ENCODE data around the gene WDR64.
A peak's percentile ranks its signal among the peaks of the same experiment; 100 is the strongest.
"Not testable (repeated sequence)": the region's sequence is repeated elsewhere in the genome, so short reads cannot be mapped to it uniquely, and the experiment has no call there.

WDR64 gene

DNA sequence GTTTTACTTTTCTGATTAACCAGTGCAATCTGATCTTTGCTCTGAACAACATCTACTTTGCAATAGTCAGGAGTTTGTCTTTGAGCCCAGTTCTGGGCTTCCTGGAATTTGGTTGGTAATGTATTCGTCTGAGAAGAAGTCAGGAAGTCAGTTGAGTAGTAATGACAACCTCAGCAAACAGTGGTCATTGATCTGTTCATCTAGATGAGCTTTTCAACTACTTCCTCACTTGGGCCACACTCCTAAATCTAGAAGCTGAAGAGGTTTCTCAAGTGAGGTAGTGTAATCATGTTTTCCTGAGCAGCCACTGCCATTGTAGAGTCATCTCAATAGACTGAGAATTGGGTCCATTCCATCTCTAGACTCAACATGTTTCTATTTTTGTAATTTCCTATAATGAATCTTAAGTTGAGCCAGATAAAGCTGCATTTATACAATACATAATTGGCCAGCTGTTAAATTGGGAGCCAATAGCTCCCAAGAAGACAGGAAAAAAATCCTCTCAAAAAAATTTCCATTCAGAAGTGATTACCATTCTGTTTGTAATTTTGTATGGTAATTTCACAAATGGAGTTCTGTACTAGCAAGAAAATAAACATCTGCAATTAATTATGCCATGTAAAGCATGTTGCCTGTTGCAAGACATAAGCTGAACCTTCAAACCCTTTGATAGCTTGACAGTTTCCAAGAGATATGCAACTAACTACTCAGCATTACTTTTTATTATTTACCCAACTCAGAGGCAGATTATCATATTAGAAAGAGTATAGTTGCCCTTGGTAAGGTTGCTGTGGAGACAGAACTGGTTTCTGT, 49.6 kb downstream of the WDR64 start:
- peak; percentile 91 for DNase-seq (ENCODE audit: low read depth)

DNA sequence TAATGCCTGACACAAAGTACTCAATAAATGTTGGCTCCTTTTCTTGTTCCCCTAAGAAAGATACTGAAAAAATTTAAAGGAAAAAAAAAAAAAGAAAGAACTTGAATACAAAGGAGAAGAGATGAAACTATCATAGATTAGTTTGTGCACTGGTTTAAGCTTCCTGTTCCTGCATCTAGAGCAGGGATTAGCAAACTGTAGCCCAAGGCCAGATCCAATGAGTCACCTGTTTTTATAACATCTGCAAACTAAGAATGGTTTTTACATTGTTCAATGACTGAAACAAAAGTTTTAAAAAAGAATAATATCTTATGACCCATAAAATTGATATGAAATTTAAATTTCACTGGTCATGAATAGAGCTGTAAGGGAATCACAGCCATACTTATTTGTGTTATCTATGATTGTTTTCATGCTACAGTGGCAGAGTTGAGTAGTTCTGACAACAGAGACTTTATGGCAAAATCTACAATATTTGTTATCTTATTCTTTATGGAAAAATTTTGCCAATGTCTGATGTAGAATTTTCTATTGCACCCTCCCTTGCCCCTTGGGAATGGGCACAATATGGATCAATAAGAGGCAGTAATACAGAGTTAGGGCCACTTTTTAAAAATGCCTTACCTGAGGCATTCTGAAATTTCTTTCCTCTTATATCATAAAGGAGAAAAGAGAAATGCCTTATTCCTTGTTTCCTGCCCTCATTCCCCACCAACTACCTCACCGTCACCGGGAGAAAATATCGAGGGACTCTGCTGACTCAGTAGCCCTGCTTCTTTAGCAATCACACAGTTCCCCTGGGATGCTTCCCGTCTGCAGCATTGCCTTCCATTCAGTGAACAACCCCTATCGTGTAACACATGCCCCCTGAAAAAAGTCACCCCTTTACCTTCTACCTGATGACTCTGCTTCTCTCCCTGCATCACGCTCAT, 50.6 kb downstream of the WDR64 start:
- peak; percentile 68 for DNase-seq (ENCODE audit: low read depth)

DNA sequence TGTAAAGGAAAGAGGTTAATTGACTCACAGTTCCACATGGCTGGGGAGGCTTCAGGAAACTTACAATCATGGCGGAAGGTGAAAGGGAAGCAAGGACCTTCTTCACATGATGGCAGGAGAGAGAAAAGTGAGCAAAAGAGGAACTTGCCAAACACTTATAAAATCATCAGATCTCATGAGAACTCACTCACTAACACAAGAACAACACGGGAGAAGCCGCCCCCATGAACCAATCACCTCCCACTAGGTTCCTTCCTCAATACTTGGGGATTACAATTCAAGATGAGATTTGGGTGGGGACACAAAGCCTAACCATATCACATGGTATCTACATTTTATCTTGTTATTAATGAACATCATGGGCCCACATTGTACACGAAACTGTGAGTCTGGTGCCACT, 51.7 kb downstream of the WDR64 start:
- DNase-seq (ENCODE audit: low read depth), result not testable (repeated sequence)

DNA sequence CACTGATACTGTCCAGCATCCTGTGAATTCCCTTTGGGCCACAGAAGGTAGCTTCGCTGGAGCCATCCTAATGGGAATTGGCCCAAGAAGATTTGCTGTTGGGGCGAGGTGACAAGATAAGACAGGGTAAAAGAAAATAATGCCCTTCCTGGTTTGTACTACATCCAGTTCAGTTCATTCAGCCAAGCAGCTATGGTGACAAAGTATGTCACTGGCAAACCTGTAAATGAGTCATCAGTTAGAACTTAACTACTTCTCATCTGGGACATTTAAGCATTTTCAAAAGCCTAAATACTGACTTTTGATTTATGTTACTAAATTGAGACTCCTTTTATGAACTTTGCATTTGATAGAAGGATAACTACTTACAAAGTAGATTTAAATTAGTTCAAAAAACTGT, 54.2 kb downstream of the WDR64 start:
- DNase-seq (ENCODE audit: low read depth), result peak; percentile 5

DNA sequence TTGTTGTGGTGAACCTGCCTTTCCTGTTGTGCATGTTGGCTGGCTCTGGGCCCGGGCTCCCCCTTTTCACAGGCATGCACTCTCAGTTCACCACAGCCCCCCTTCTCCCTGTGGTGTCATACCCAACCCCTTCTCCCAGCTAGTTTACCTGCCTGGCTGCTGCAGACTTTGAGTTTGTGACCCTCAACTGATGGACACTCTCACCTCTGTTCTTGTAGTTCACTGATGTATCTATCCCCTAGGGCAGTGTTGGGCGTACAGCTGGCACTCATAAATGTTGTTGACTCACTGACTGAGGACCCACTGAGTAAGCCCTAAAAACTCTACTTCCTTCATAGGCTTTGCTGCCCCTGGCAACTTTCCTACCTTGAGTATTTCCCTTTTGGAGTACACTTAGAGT, 54.9 kb downstream of the WDR64 start:
- DNase-seq (ENCODE audit: low read depth), result peak; percentile 47

DNA sequence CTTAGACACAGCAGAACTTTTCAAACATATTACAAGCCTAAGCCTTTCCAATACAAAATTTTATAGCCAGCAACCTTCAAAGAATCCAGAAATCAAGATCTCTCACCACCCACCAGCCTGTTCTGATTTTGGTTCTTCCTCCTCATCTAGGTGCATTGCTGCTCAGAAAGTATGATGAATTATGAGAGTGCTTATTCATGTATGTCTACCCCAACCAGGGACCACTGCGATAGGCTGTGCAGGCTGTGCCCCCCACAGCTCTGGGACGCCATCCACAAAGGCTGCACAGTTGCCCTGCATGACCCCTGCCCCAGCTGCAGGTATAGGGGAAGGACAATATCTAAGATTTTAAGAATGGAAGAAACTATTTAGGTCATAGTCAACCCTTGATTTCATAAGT, 55.4 kb downstream of the WDR64 start:
- no peak for DNase-seq (ENCODE audit: low read depth)

DNA sequence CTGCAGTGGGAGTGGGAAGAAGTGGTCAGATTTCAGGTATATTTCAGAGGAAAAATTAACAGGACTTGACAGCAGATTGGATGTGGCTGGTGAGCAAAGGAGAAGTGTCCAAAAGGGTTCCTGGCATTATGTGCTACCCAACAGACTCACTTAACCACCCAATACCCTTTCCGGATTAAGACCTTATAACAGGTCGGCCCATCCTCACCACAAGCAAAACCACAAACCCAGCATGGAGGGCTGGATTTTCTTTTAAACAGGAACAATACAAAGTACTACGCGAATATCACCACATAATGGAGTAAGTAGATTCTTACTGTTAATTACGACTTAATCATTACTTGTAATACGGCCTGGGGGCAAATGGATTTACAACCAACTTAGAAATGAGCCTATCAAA, 59.2 kb downstream of the WDR64 start:
- no peak for DNase-seq (ENCODE audit: low read depth)

DNA sequence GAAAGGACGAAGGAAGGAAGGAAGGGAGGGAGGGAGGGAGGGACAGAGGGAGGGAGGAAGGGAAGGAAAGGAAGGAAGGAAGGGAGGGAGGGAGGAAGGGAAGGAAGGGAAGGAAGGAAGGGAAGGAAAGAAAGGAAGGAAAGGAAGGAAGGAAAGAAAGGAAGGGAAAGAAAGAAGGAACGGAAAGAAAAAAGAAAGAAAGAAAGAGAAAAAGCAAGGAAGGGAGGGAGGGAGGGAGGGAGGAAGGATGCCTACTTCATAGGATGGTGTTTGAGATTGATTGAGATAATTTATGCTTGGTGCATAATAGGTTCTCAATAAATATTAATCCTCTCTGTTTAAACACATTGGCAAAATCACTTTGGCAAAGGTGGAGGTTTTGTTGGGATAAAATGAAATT, 61.2 kb downstream of the WDR64 start:
- no peak for DNase-seq (ENCODE audit: low read depth)

DNA sequence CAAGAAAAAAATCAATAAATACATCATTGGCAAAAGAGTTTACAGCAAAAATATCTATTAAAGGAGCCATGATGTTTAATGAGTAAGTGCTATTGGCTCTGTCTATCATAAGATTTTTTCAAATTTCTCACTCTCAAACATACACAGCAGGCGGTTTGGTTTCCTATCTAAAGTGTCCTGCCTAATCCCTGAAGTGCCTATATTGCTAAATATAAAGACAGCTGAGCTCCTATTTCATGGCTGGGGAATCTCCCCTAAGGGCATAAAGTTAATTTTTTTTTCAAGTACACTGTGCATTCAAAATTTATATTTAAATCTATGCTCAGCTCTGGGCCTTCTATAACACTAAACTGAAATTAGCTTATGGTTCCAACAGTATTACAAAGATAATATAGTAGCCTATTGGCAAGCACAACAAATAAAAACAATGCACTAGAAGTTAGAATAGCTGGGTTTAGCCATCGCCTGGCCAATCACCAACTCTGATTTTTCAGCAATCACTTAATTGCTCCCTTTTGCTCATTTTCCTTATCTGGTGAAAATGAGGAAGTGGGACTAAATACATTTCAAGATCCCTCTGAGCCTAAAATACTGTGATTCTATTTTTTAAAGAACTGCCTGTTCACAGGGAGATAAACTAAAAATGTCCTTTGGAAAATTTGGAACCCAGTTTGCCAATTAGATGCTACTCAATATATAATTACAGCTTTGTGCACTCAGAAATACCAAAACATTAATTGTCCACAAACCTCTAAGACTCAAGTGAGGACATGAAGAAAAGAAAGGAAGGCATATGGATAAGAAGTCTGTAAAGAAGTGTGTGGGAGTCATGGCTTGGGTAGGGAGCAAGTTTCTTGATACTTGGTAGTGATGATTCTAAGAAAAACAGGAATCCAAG, 62.5 kb downstream of the WDR64 start:
- DNase-seq (ENCODE audit: low read depth), result no peak

DNA sequence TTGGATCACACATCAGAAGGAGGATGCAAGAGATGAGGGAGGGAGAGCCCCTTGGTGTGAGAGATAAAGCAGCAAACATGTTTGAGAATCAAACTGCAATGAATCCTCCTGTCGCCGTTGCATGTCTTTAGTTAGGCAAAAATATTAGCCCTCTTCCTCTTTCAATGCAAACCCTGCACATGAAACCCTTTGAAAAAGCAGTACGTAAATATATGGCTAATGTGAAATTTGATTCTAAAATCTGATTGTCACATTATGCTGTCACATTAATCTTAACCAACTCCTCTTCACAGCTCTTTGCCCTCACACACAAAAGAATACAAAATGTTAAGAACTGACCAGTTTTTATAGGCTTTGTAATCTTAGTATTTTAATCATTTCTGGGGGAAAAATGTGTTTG, 63.4 kb downstream of the WDR64 start:
- no peak for DNase-seq (ENCODE audit: low read depth)

DNA sequence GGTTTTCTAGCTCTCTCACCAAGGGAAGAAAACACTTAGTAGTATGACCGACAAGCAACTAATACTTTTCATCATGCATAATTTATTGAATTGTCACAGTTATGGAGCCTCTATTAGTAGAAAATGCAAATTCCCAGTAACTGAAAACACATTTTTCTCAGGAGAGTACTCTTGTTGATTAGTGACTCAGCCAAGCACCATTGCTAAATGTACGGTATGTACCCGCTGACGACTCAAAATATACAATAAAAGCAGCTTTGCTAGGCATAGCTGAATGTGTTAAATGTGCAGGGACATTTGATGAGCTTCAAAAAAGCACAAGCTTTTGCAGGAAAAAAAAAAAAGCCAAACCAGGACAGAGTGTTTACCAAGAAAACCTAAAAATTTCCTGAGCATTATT, 63.9 kb downstream of the WDR64 start:
- DNase-seq (ENCODE audit: low read depth), result peak; percentile 96

DNA sequence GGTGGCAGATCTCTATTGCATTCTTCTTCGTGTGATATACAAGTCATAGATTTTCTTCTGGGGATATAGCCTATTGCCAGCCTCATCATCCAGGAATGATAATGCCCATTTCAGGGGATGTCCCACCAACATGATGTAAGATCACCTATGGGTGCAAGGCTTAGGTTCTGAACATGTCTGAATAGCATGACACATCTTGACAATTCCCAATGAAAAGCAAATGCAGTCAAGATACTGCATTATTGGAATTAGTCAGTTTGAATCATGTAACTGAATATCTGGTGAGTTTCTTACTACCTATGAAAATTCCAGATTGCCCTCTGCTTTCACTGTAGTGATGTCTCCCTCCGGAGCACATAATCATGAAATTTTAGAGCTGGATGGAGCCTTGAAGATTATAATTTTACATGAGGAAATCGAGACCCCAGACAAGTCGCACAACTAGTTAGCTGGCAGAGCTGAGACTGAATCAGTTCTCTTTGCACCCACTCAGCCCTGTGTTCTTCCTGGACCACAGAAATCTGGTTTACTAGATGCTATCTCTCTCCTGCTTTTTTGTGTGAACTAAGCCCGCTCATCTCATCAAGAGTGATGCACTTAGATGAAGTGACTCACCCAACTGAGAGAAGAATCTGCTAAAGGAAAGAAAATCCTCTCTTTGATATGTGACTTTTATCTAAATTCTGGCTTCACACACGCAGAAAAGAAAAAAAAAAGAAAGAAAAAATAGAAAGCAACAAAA, 65.0 kb downstream of the WDR64 start:
- no peak for DNase-seq (ENCODE audit: low read depth)

DNA sequence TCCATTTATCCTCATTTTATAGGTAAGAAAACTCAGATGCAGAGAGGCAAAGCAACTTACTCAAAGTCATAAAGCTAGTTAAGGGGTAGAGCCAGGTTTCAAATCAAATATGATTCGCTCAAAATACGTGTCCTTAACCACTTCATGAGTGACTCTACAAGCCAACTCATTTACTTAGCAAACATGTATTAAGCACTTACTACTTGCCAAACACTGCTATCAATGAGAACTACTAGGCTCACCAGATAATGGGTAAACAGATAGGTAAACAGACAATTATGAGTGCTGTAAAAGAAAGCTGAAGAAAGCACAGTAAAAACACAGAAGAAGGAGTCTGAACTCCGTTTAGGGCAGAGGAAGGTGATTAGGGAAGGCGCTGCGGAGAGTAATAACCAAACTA, 65.9 kb downstream of the WDR64 start:
- no peak for DNase-seq (ENCODE audit: low read depth)

DNA sequence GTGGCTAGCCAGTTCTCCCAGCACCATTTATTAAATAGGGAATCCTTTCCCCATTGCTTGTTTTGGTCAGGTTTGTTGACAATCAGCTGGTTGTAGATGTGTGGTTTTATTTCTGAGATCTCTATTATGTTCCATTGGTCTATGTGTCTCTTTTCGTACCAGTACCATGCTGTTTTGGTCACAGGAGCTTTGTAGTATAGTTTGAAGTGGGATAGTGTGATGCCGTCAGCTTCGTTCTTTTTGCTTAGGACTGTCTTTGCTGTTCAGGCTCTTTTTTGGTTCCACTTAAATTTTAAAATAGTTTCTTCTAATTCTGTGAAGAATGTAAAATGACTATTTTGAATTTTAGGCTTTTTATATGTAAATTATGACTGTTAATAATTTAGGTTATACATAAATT, 68.9 kb downstream of the WDR64 start:
- DNase-seq (ENCODE audit: low read depth), result no peak

DNA sequence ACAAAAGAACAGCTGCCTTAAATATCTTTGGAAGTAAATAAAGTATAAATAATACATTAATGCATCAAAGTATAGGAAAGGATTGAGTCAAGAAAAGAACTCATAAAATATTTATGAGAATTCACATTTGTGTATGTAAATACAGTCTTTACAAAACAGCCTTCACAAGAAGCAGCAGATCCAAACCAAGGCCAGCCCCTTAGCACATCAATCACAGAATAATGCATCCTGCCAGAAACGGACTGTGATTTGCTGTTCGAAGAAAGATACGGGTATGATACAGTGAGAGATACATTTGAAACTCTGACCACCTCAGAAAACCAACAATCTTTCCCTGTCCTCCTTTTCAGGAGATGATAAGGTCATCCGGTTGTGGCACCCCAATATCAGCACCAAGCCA, 70.9 kb downstream of the WDR64 start:
- no peak for DNase-seq (ENCODE audit: low read depth)

DNA sequence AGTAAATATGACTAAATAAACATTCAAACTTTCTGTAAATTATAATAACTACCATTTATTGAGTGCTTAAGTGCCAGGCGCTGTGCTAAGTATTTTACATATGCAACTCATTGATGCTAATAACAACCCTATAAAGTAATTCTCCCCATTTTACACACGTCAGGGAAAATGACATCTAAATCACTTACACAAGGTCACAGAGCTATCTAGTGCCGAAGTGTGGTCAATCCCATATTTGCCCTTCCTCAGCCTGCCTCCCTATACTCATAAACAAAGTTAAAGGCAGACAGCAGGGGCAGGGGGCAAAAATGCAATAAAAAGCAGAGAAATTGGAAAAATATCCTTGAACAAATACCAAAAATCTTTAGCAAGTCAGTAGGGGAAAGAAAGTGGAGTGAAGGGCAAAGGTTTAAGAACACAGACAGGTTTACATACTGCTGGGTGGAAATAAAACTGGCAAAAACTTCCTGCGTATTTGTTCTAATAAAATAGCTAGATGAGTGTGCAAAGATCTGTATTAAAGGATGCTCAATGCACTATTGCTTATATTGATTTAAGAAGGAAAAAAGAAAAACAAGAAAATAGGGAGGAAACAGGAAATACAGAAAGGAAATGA, 72.8 kb downstream of the WDR64 start:
- DNase-seq (ENCODE audit: low read depth), result no peak

DNA sequence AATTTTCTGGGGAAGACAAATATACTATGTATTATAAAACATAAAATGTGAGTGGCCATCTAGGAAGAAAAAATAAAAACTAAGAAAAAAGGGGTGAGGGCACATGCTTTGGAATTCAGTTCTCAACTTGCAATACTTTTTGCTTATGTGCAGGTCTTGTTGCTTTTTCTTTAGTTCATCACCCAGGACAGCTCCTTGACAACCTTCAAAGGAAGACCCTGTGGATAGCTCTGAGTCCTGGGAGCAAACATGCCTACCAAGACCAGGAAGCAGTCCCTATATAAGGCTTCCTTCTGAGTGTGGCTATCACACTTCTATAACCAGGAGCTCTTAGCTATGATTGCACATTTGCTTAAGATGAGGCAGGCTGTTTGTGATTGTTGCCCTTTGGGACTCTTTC, 78.0 kb downstream of the WDR64 start:
- no peak for DNase-seq (ENCODE audit: low read depth)

DNA sequence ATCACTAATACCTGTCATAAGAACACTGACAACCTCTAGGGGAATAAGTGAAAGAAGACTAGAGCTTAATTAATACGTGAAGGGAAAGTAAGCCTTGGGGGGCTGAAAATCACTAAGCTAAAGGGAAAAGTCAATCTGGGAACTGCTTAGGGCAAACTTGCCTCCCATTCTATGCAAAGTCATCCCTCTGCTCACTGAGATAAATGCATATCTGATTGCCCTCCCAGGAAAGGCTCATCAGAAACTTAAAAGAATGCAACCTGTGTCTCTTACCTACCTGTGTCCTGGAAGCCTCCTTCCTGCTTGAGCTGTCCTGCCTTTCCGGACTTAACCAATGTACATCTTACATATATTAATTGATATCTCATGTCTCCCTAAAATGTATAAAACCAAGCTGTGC, 81.8 kb downstream of the WDR64 start:
- no peak for DNase-seq (ENCODE audit: low read depth)

DNA sequence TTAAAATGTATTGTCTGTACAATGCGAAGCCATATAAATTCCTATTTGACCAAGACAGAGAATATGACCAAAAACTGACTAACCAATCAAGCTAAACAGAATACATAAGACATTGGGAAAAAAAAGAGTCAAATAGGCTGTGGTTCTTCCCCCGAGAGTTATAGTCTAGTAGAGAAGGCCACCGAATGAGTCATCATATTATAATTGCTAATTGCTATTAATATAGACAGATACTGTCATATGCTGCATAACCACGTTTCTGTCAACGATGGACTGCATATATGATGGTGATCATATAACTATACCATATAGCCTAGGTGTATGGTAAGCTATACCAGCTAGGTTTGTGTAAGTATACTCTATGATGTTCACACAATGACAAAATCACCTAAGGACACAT, 82.5 kb downstream of the WDR64 start:
- DNase-seq (ENCODE audit: low read depth), result no peak

DNA sequence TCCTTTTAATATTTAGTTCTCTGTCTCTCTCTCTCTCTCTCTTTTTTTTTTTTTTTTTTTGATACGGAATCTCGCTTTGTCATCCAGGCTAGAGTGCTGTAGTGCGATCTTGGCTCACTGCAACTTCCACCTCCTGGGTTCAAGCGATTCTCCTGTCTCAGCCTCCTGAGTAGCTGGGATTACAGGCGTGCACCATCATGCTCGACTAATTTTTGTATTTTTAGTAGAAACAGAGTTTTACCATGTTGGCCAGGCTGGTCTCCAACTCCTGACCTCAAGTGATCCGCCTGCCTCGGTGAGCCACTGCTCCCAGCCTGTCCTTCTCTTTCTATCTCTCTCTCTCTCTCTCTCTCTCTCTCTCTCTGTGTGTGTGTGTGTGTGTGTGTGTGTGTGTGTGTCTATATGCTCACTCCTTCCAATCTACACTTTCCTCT, 83.4 kb downstream of the WDR64 start:
- DNase-seq (ENCODE audit: low read depth), result not testable (repeated sequence)

DNA sequence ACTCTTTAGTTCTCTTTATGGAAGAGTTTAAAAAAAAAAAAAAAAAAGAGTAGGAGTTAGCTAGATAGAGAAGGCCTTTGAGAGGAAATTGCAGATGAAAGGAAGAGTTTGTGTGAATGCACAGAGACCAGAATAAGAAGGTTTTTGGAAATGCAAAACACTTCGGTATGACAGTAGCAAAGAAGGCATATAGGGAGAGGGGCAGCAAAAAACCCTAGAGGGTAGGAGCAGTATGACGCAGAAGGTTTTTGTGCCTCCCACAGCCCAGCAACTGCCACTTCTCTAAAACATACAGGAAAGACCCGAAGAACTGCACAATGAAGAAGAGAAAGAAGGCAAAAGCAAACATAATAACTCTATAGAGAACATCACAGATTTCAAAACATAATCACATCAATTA, 84.3 kb downstream of the WDR64 start:
- no peak for DNase-seq (ENCODE audit: low read depth)
